IgD-negative memory B cell (primary cell): ENCODE data around the gene PCBP2. TPM values are rescaled to one million over a fixed set of nuclear protein-coding genes. Genes with fewer than 3 reads are reported as not detected.

Source experiments
- H3K27ac Mint-ChIP-seq, 3 donors: one replicate each; pipeline ENCODE4 v1.8.0; 2020 to 2022; ENCODE audit warnings: mild to moderate bottlenecking in 3 of 3, mixed read lengths in 3 of 3, moderate library complexity in 1 of 3
- H3K27me3 Mint-ChIP-seq: one replicate; pipeline ENCODE4 v1.8.0; 2021; ENCODE audit warnings: mixed read lengths
- H3K36me3 Mint-ChIP-seq: one replicate; pipeline ENCODE4 v1.8.0; 2020; ENCODE audit warnings: mild to moderate bottlenecking, mixed read lengths
- H3K4me1 Mint-ChIP-seq, 3 donors: one replicate each; pipeline ENCODE4 v1.8.0; 2020 to 2022; ENCODE audit warnings: mixed read lengths in 3 of 3, mild to moderate bottlenecking in 1 of 3
- H3K4me3 Mint-ChIP-seq, 4 donors: one replicate each; pipeline ENCODE4 v1.8.0; 2020 to 2022; ENCODE audit warnings: mild to moderate bottlenecking in 4 of 4, mixed read lengths in 4 of 4, moderate library complexity in 3 of 4
- H3K9me3 Mint-ChIP-seq, 3 donors: one replicate each; pipeline ENCODE4 v1.8.0; 2020 to 2021; ENCODE audit warnings: mixed read lengths in 3 of 3, mild to moderate bottlenecking in 1 of 3
- polyA plus RNA-seq: library from polyadenylated mRNA; unstranded; fragments of 300-500 nt; fragmentation: Illumina TruSeq; gene quantifications from one replicate; pipeline ENCODE4 v1.2.3, GENCODE V29; 2021

Gene PCBP2
- polyA plus RNA-seq, 1 donor from 2014 or later = 111 TPM

DNA sequence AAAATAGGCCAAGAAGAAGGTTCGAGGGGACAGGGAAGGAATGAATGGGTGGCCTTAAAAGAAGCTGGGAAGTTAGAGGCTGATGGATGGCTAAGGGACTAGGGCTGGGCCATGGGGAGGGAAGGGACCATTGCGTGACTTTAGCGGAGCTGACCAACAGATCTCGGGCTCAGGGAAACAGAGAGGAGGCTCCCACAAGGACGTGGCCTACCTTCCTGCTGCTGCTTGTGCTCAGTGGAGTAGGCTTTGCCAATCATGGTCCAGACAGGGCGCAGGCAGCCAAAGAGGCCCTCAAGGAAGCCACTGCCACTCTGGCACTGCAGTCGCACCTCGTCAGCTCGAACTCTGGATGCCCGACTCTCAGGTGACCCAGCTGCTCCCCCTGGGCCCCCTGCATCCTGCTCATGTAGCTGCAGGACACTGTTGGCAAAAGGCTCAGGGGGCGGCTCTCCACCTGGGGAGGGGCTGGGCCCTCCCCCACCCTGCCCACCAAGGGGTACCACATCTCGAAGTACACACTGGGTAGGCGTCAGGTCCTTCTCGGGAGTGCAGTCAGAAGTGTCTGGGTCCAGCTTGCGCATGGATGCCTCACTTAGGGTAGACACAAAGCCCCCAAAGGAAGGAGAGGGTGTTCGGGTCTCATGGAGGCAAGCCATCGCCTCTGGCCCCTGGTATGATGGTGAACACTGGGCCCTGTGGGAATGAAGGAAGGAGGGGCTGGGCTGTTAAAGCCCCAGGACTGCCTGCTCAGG is 35.0 kb downstream of the PCBP2 start:
- H3K4me1 Mint-ChIP-seq = peaks cover 0 to 5% (median 4%) of the 10 kb centered on the region in 3 donors
- no peaks in the 10 kb centered on the region for H3K36me3 Mint-ChIP-seq
- no peaks in the 10 kb centered on the region for H3K9me3 Mint-ChIP-seq
- H3K4me3 Mint-ChIP-seq = no peak overlapping the region
- peak overlapping the region in 2 of 3 donors; percentile 16 to 48 for H3K27ac Mint-ChIP-seq
- no peaks in the 10 kb centered on the region for H3K27me3 Mint-ChIP-seq

- peak overlapping the region in 1 of 3 donors; percentile 14 for H3K27ac Mint-ChIP-seq
- H3K27me3 Mint-ChIP-seq = no peaks in the 10 kb centered on the region
- H3K36me3 Mint-ChIP-seq = peaks cover 2% of the 10 kb centered on the region
- peaks cover 16 to 18% (median 17%) of the 10 kb centered on the region in 3 donors for H3K4me1 Mint-ChIP-seq
- no peak overlapping the region for H3K4me3 Mint-ChIP-seq
- no peaks in the 10 kb centered on the region for H3K9me3 Mint-ChIP-seq
These were observed 37.5 kb downstream of the PCBP2 start for GRCh38 chr12:53489242-53489864.

GRCh38 chr12:53492188-53492587 is 40.3 kb downstream of the PCBP2 start:
- Mint-ChIP-seq H3K27me3 (no peaks in the 10 kb centered on the region), H3K27ac (peak overlapping the region; percentile 55 to 94 (median 93)), H3K9me3 (no peaks in the 10 kb centered on the region), H3K4me1 (peaks cover 16 to 18% (median 17%) of the 10 kb centered on the region in 3 donors), H3K36me3 (peaks cover 2% of the 10 kb centered on the region), H3K4me3 (peak overlapping the region; percentile 74 to 91 (median 88))

- Mint-ChIP-seq H3K27ac (peak overlapping the region; percentile 33 to 93 (median 92)), H3K4me3 (peak overlapping the region; percentile 87 to 94 (median 90)), H3K36me3 (peaks cover 2% of the 10 kb centered on the region), H3K9me3 (no peaks in the 10 kb centered on the region), H3K4me1 (peaks cover 16 to 22% (median 17%) of the 10 kb centered on the region in 3 donors), H3K27me3 (no peaks in the 10 kb centered on the region)
These were observed 41.1 kb downstream of the PCBP2 start for GRCh38 chr12:53492830-53493609.

- H3K36me3 Mint-ChIP-seq = peaks cover 2% of the 10 kb centered on the region
These were observed 41.9 kb downstream of the PCBP2 start for GRCh38 chr12:53493610-53494391.

GRCh38 chr12:53495903-53496751 is 44.2 kb downstream of the PCBP2 start:
- Mint-ChIP-seq H3K4me1 (peaks cover 23 to 32% (median 29%) of the 10 kb centered on the region in 3 donors), H3K4me3 (peak overlapping the region in 2 of 4 donors; percentile 49 to 89), H3K36me3 (peaks cover 2% of the 10 kb centered on the region), H3K9me3 (no peaks in the 10 kb centered on the region), H3K27me3 (no peaks in the 10 kb centered on the region), H3K27ac (peak overlapping the region in 2 of 3 donors; percentile 14 to 80)

More at GRCh38 chr12:53493610-53494391, 41.9 kb downstream of the PCBP2 start:
- Mint-ChIP-seq H3K27me3 (no peaks in the 10 kb centered on the region), H3K4me1 (peaks cover 19 to 24% (median 23%) of the 10 kb centered on the region in 3 donors), H3K9me3 (no peaks in the 10 kb centered on the region), H3K4me3 (peak overlapping the region; percentile 87 to 94 (median 90)), H3K27ac (peak overlapping the region; percentile 33 to 93 (median 92))

GRCh38 chr12:53496752-53497032 is 44.8 kb downstream of the PCBP2 start:
- peak overlapping the region in 1 of 4 donors; percentile 89 for H3K4me3 Mint-ChIP-seq
- no peaks in the 10 kb centered on the region for H3K9me3 Mint-ChIP-seq
- H3K36me3 Mint-ChIP-seq = peaks cover 2% of the 10 kb centered on the region
- H3K27me3 Mint-ChIP-seq = no peaks in the 10 kb centered on the region
- peaks cover 23 to 32% (median 29%) of the 10 kb centered on the region in 3 donors for H3K4me1 Mint-ChIP-seq
- peak overlapping the region in 1 of 3 donors; percentile 14 for H3K27ac Mint-ChIP-seq

- H3K36me3 Mint-ChIP-seq = peaks cover 2% of the 10 kb centered on the region
- peak overlapping the region in 2 of 4 donors; percentile 89 to 93 for H3K4me3 Mint-ChIP-seq
- no peaks in the 10 kb centered on the region for H3K27me3 Mint-ChIP-seq
- H3K4me1 Mint-ChIP-seq = peaks cover 18 to 31% (median 30%) of the 10 kb centered on the region in 3 donors
- H3K9me3 Mint-ChIP-seq = no peaks in the 10 kb centered on the region
- peak overlapping the region in 1 of 3 donors; percentile 83 for H3K27ac Mint-ChIP-seq
These were observed 45.6 kb downstream of the PCBP2 start for GRCh38 chr12:53497461-53497860.

DNA sequence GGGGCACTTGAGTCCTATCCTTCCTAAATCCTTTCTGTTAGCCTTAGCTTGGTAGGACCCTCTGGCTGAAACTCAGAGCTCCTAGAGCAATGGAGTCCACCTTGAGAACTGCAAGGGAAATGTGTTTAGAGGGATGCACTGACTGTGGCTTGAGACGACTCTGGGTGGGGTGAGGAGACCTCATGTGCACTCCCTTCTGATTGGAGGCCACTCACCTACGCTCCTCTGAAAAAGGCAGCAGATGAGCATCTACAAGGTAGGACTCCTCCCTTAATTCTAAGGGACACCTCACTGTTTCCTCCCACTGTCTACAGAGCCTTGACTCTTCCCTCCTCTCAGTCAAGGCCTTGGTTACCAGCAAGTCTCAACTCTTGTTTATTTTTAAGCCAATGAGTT is 46.3 kb downstream of the PCBP2 start:
- Mint-ChIP-seq H3K27me3 (no peaks in the 10 kb centered on the region), H3K27ac (peak overlapping the region in 1 of 3 donors; percentile 83), H3K4me1 (peaks cover 16 to 27% (median 27%) of the 10 kb centered on the region in 3 donors), H3K4me3 (peak overlapping the region; percentile 25 to 99 (median 91)), H3K9me3 (no peaks in the 10 kb centered on the region), H3K36me3 (peaks cover 1% of the 10 kb centered on the region)

DNA sequence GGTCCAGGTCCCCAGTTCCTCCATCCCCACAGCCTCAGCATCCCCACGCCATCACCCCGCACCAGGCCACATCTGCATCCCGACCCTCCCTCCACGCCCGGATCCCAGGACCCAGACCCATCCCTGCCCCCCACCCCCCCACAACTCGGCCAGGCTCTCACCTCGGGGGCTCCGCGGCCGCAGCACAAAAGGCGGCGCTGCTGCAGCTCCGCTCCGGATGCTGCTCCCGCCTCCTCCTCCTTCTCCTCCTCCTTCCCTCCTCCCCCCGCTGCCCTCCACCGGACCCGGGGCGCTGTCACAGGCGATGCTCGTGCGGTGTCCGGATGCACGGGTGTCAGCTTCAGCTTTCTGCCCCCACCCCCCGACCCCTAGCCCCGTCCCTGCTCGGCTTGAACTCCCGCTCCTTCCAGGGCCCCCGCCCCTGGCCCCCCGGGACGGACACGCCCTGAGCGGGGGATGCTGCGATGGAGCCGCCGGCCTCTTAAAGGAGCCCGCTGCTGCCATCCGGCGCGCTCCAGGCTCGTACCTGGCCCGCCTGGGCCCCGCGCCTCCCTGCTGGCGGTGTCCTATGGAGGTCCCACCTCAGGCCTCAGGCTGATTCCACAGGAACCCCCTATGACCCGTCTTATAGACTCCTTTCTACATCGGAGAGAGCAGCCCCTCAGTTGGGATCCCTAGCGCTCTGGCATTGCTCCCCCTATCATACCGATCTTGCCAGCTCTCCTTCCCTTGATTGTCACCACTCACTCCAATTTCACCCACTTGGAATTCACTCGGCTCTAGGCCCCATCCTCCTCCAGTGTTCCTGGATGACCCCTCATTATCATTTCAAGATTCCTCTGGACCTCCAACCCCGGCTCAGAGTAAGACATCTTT is 47.6 kb downstream of the PCBP2 start, which contains the start of gene MAP3K12:
Gene MAP3K12, minus strand, starts transcription at position 193 of the 876 bp plus-strand sequence. CDS start 12,067 bp downstream, outside the sequence.
- Mint-ChIP-seq H3K36me3 (no peaks in the 10 kb centered on the region), H3K27me3 (no peaks in the 10 kb centered on the region), H3K27ac (peak within 1 kb of the TSS; percentile 95 to 99 (median 98)), H3K9me3 (no peaks in the 10 kb centered on the region), H3K4me3 (peak within 1 kb of the TSS; percentile 91 to 99 (median 94)), H3K4me1 (peaks cover 5 to 18% (median 18%) of the 10 kb centered on the region in 3 donors)

DNA sequence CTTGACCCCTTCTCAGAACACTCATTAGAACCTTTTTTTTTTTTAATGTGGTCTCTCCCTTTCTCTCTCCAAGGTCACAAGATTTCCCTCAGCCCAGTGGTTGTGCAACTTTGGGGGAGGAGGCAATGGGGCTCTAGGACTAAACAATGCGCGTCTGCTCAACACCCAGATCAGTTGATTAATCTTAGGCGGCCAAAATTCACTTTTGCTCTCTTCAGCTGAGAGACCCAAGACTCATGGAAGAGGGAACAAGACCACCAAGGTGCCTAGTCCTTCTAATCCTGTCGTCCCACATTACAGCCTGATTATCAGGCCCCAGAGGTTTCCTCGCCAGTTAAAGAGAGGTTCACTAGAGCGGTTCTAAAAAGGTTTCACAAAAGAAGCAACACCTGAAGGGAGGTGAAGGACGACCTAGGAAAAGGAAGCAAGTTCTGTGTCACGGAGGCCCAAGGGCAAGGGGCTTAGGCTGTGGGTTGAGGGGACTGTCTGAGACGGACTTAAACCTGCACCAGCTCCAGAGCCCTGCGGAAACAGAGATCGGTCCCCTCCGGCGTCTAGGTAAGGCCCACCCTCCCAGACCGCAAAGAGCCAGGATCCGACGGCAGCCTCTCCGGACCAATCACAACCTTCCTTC is 48.4 kb downstream of the PCBP2 start:
- H3K4me1 Mint-ChIP-seq = peaks cover 5 to 18% (median 18%) of the 10 kb centered on the region in 3 donors
- peak overlapping the region; percentile 91 to 99 (median 94) for H3K4me3 Mint-ChIP-seq
- no peaks in the 10 kb centered on the region for H3K27me3 Mint-ChIP-seq
- peak overlapping the region; percentile 95 to 99 (median 98) for H3K27ac Mint-ChIP-seq
- H3K9me3 Mint-ChIP-seq = no peaks in the 10 kb centered on the region
- no peaks in the 10 kb centered on the region for H3K36me3 Mint-ChIP-seq
